Progenitor cell of endocrine pancreas (in vitro differentiated cells): ENCODE data around the gene CCDC141. TPM values are rescaled to one million over a fixed set of nuclear protein-coding genes. Genes with fewer than 3 reads are reported as not detected.
"Not testable (repeated sequence)": the region's sequence is repeated elsewhere in the genome, so short reads cannot be mapped to it uniquely, and the experiment has no call there.

ENCODE experiments used
- DNase-seq: peaks from one replicate; pipeline ENCODE4 v3.0.0; 2021; ENCODE audit warnings: low spot score; ENCODE audit not compliant: unreplicated experiment
- H3K27ac Mint-ChIP-seq: 2 replicates; pipeline ENCODE4 v1.8.0; 2021; ENCODE audit warnings: mild to moderate bottlenecking, moderate library complexity, mixed read lengths
- H3K27me3 Mint-ChIP-seq: 2 replicates; pipeline ENCODE4 v1.8.0; 2021; ENCODE audit warnings: mixed read lengths
- H3K36me3 Mint-ChIP-seq: 2 replicates; pipeline ENCODE4 v1.8.0; 2022; ENCODE audit warnings: mixed read lengths; ENCODE audit not compliant: insufficient read depth
- H3K4me1 Mint-ChIP-seq: 2 replicates; pipeline ENCODE4 v1.8.0; 2021; ENCODE audit warnings: low read depth, mixed read lengths
- H3K4me3 Mint-ChIP-seq: 2 replicates; pipeline ENCODE4 v1.8.0; 2021; ENCODE audit warnings: low read depth, mild to moderate bottlenecking, moderate library complexity, mixed read lengths
- H3K9me3 Mint-ChIP-seq: 2 replicates; pipeline ENCODE4 v1.8.0; 2021; ENCODE audit warnings: low read depth, mixed read lengths
- total RNA-seq: library from RNA; stranded (reverse); gene quantifications from 2 replicates; pipeline ENCODE4 v1.2.1, GENCODE V29; 2021
- TF ChIP-seq, protein P1 (sequence below): fragments of 200-600 bp; sonication (generic); IDR thresholded peaks from one replicate; pipeline ENCODE4 v1.5.0; 2021; ENCODE audit warnings: antibody characterized with exemption, mild to moderate bottlenecking; ENCODE audit not compliant: unreplicated experiment

CCDC141 gene
- total RNA-seq, 1 donor from 2014 or later, result 14.8 TPM

DNA sequence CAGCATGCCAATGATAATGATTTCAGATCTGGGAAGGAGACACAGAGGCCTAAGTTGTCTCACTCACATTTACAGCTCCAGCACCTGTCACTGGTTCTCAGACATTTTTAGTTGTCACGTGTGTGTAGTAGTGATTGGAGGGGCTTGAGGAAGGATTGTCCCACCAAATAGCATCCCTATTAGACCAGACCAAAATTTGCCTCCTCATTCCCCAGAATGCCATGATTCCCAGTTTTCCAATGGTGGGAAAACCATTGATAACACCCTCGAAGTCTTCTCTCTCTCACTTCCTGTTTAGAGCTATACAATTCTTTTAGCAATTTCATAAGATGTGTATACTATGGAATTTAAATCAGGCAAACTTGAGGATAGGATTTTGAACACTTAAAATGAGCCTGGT is 52.5 kb downstream of the CCDC141 start:
- peaks cover 2% of the 10 kb centered on the region for H3K4me1 Mint-ChIP-seq
- no peaks in the 10 kb centered on the region for H3K27me3 Mint-ChIP-seq
- peaks cover 24% of the 10 kb centered on the region for H3K9me3 Mint-ChIP-seq
- no peak overlapping the region for H3K4me3 Mint-ChIP-seq
- H3K27ac Mint-ChIP-seq, result no peak overlapping the region
- no peak for DNase-seq
- TF ChIP-seq, protein P1, sequence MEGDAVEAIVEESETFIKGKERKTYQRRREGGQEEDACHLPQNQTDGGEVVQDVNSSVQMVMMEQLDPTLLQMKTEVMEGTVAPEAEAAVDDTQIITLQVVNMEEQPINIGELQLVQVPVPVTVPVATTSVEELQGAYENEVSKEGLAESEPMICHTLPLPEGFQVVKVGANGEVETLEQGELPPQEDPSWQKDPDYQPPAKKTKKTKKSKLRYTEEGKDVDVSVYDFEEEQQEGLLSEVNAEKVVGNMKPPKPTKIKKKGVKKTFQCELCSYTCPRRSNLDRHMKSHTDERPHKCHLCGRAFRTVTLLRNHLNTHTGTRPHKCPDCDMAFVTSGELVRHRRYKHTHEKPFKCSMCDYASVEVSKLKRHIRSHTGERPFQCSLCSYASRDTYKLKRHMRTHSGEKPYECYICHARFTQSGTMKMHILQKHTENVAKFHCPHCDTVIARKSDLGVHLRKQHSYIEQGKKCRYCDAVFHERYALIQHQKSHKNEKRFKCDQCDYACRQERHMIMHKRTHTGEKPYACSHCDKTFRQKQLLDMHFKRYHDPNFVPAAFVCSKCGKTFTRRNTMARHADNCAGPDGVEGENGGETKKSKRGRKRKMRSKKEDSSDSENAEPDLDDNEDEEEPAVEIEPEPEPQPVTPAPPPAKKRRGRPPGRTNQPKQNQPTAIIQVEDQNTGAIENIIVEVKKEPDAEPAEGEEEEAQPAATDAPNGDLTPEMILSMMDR, result no peak
- H3K36me3 Mint-ChIP-seq, result peaks cover 12% of the 10 kb centered on the region

DNA sequence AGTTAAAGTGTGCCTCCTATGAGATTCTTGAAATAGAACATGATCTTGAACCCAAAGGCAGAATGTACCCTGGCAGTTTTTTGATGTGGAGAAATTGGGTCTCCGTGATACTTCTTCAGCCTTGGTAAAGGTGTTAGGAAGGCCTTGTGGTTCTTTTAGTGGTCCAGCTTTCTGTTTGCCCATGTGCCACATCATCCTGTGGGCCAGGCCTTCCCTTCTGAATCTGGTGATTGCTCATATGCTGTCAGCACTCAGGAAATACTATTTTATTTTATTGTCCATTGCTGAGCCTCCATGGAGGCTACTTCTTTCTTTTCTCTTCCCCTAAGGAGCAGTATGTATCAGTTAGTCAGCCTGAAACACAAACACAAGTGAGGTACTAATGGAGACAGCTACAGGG is 52.9 kb downstream of the CCDC141 start:
- TF ChIP-seq, protein P1, result no peak

DNA sequence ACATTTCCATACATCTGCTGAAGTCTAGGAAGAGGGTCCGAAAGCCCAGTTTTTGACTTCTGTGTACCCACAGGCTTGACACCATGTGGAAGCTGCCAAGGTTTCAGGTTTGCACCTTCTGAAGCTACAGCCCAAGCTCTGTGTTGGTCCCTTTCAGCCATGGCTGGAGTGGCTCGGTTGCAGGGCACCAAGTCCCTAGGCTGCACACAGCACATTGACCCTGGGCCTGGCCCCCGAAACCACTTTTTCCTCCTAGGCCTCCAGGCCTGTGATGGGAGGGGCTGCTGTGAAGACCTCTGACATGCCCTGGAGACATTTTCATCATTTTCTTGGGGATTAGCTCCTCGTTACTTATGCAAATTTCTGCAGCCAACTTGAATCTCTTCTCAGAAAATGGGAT is 55.7 kb downstream of the CCDC141 start:
- Mint-ChIP-seq H3K9me3 (peaks cover 23% of the 10 kb centered on the region), H3K36me3 (peaks cover 11% of the 10 kb centered on the region), H3K27ac (no peak overlapping the region), H3K4me1 (no peaks in the 10 kb centered on the region), H3K27me3 (no peaks in the 10 kb centered on the region), H3K4me3 (no peak overlapping the region)
- TF ChIP-seq, protein P1, result no peak
- no peak for DNase-seq

More for the DNA sequence above, 52.9 kb downstream of the CCDC141 start:
- peaks cover 12% of the 10 kb centered on the region for H3K36me3 Mint-ChIP-seq
- peaks cover 24% of the 10 kb centered on the region for H3K9me3 Mint-ChIP-seq
- H3K4me1 Mint-ChIP-seq, result peaks cover 2% of the 10 kb centered on the region
- no peak for DNase-seq
- H3K4me3 Mint-ChIP-seq, result no peak overlapping the region
- H3K27me3 Mint-ChIP-seq, result no peaks in the 10 kb centered on the region
- H3K27ac Mint-ChIP-seq, result no peak overlapping the region

DNA sequence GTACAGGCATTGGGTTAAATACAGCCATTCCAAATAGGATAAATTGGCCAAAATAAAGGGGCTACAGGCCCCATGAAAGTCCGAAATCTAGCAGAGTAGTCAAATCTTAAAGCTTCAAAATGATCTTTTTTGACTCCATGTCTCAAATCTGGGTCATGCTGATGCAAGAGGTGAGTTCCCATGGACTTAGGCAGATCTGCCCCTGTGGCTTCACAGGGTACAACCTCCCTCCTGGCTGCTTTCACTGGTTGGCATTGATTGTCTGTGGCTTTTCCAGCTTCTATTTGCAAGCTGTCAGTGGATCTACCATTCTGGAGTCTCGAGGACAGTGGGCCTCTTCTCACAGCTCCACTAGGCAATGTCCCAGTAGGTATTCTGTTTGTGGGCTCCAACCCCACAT is 56.1 kb downstream of the CCDC141 start:
- H3K4me1 Mint-ChIP-seq, result no peaks in the 10 kb centered on the region
- no peak overlapping the region for H3K4me3 Mint-ChIP-seq
- no peaks in the 10 kb centered on the region for H3K27me3 Mint-ChIP-seq
- H3K36me3 Mint-ChIP-seq, result peaks cover 9% of the 10 kb centered on the region
- H3K9me3 Mint-ChIP-seq, result peaks cover 18% of the 10 kb centered on the region
- DNase-seq, result no peak
- no peak overlapping the region for H3K27ac Mint-ChIP-seq
- TF ChIP-seq, protein P1, result no peak

DNA sequence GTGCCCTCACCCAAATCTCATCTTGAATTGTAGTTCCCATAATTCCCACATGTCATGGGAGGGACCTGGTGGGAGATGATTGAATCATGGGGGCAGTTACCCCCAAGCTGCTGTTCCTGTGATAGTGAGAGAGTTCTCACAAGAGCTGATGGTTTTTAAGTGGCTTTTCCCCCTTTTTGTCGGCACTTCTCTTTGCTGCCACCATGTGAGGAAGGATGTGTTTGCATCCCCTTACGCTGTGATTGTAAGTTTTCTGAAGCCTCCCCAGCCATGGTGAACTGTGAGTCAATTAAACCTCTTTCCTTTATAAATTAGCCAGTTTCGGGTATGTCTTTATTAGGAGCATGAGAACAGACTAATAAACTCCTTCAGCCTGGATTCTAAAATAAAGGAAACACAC is 57.2 kb downstream of the CCDC141 start:
- DNase-seq, H3K27me3 Mint-ChIP-seq, H3K36me3 Mint-ChIP-seq, H3K4me3 Mint-ChIP-seq, H3K4me1 Mint-ChIP-seq, H3K27ac Mint-ChIP-seq: not testable (repeated sequence)
- H3K9me3 Mint-ChIP-seq, result peaks cover 17% of the 10 kb centered on the region

DNA sequence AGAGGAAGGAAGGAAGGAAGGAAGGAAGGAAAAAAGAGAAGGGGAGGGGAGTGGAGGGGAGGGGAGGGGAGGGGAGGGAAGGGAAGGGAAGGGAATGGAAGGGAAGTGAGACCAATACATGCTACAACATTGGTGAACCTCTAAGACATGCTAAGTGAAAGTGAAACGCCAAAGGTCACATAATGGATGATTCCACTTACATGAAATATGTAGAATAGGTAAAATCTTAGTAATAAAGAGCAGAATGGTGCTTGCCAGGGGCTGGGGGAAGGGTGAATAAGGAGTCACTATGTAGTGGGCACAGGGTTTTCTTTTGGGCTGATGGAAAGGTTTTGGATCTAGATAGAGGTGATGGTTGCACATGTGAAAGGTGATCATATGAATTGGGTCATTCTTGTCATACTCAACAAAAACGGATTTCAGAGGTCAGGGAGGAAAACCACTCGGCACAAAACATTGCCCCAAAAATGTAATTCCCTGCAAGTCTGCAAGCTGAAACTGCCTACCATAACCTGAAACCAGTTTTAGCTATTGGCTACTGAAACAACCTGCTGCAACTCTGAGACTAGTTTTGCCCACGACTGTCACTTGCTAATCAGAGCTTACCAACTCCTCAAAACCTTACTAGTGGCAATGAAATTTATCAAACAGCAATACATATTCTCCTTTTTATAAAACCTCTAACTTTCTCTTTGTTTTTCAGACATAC is 59.2 kb downstream of the CCDC141 start:
- TF ChIP-seq, protein P1, result no peak
- H3K4me3 Mint-ChIP-seq, result no peak overlapping the region
- H3K4me1 Mint-ChIP-seq, result no peaks in the 10 kb centered on the region
- H3K9me3 Mint-ChIP-seq, result peaks cover 15% of the 10 kb centered on the region
- H3K36me3 Mint-ChIP-seq, result peaks cover 8% of the 10 kb centered on the region
- no peak overlapping the region for H3K27ac Mint-ChIP-seq
- no peak for DNase-seq
- no peaks in the 10 kb centered on the region for H3K27me3 Mint-ChIP-seq

DNA sequence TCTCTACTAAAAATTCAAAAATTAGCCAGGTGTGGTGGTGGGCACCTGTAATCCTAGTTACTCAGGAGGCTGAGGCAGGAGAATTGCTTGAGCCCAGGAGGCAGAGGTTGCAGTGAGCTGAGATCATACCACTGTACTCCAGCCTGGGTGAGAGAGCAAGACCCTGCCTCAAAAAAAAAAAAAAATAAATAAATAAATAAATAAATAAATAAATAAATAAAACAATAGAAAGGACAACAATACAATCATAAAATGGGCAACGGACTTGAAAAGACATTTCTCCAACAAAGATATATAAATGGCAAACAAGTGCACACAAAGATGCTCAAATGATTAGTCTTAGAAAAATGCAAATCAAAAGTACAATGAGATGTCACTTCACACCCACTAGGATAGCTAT is 60.5 kb downstream of the CCDC141 start:
- DNase-seq, H3K4me3 Mint-ChIP-seq, H3K27ac Mint-ChIP-seq, H3K36me3 Mint-ChIP-seq, H3K9me3 Mint-ChIP-seq, H3K4me1 Mint-ChIP-seq, H3K27me3 Mint-ChIP-seq: not testable (repeated sequence)

DNA sequence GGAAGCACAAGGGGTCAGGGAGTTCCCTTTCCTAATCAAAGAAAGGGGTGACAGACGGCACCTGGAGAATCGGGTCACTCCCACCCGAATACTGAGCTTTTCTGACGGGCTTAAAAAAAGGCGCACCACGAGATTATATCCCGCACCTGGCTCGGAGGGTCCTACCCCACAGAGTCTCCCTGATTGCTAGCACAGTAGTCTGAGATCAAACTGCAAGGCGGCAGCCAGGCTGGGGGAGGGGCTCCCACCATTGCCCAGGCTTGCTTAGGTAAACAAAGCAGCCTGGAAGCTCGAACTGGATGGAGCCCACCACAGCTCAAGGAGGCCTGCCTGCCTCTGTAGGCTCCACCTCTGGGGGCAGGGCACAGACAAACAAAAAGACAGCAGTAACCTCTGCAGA is 67.3 kb downstream of the CCDC141 start:
- H3K36me3 Mint-ChIP-seq, DNase-seq: not testable (repeated sequence)

More for the DNA sequence above, 67.3 kb downstream of the CCDC141 start:
- not testable (repeated sequence) for H3K27me3 Mint-ChIP-seq, H3K4me1 Mint-ChIP-seq, H3K9me3 Mint-ChIP-seq, H3K4me3 Mint-ChIP-seq, H3K27ac Mint-ChIP-seq
